Measurements from ENCODE around the gene TNFSF12. TPM values are rescaled to one million over a fixed set of nuclear protein-coding genes. Genes with fewer than 3 reads are reported as not detected.

TNFSF12 gene
- total and polyA plus RNA-seq, 8 donors = 6.1 to 199 (median 46.5) TPM

DNA sequence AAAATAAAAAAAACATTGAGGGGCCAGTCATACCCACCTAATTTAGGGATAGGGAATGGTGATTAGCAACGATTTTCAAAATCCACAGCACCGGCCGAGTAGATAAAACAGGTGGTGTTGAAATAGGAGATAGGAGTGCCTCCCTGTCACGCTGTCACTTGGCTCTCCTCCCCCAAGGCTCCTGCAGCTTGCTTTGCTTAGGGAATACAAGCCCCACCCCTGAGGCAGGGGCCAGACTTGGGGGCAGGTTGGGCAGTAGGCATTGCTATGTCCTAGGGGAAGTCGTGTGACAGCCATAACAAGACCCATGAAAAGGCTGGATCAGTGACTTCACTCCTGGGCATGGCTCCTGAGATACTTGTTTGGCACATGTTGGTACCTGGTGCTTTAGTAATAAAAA, 38.9 kb upstream of the TNFSF12 start:
- Histone ChIP-seq H3K4me3 (no peak overlapping the region), H3K9me3 (no peaks in the 10 kb centered on the region), H3K27ac (no peak overlapping the region), H3K27me3 (no peaks in the 10 kb centered on the region), H3K36me3 (peaks cover 83 to 97% (median 97%) of the 10 kb centered on the region in 4 donors), H3K4me1 (peaks cover 0 to 8% (median under 1%) of the 10 kb centered on the region in 4 donors)
- intact Hi-C loops (cut with DNase I; ENCODE audit: low total_unique reads) = loop anchor here (5.0 kb wide), 1 partner anchor 42 kb away; no protein-coding TSS in a partner anchor
- TF ChIP-seq POLR2AphosphoS5 (IDR thresholded peaks at IDR 0.05) (no peak), EP300 (IDR thresholded peaks at IDR 0.05) (no peak), POLR2A (IDR thresholded peaks at IDR 0.05) (no peak)
- TF ChIP-seq, protein P1, sequence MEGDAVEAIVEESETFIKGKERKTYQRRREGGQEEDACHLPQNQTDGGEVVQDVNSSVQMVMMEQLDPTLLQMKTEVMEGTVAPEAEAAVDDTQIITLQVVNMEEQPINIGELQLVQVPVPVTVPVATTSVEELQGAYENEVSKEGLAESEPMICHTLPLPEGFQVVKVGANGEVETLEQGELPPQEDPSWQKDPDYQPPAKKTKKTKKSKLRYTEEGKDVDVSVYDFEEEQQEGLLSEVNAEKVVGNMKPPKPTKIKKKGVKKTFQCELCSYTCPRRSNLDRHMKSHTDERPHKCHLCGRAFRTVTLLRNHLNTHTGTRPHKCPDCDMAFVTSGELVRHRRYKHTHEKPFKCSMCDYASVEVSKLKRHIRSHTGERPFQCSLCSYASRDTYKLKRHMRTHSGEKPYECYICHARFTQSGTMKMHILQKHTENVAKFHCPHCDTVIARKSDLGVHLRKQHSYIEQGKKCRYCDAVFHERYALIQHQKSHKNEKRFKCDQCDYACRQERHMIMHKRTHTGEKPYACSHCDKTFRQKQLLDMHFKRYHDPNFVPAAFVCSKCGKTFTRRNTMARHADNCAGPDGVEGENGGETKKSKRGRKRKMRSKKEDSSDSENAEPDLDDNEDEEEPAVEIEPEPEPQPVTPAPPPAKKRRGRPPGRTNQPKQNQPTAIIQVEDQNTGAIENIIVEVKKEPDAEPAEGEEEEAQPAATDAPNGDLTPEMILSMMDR (IDR thresholded peaks at IDR 0.05) = no peak
- 63 to 83% (median 70%) methylated on average over 5 of the region's 5 CpGs for WGBS, 5 donors
- DNase-seq = no peak

DNA sequence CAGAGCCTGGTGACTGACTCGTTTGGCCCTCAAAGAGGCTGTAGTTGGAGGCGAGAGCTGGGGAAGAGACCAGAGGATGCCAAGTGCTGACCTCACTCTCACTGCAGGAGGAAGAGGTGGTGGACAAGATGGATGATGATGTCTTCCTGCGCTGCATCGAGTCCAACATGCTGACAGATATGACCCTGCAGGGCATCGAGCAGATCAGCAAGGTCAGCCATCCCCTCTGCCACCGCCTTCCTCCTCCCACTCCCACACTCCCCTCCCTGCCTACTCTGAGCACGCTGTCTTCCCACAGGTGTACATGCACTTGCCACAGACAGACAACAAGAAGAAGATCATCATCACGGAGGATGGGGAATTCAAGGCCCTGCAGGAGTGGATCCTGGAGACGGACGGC, 37.8 kb upstream of the TNFSF12 start:
- H3K4me1 ChIP-seq = peaks cover 0 to 20% (median 4%) of the 10 kb centered on the region in 4 donors
- no peaks in the 10 kb centered on the region for H3K9me3 ChIP-seq
- no peak for DNase-seq
- H3K36me3 ChIP-seq = peaks cover 78 to 85% (median 85%) of the 10 kb centered on the region in 4 donors
- intact Hi-C loops (cut with DNase I; ENCODE audit: low total_unique reads) = loop anchor here (5.0 kb wide), 1 partner anchor 41 kb away; no protein-coding TSS in a partner anchor
- TF ChIP-seq EP300 (IDR thresholded peaks at IDR 0.05) = no peak
- TF ChIP-seq, protein P1 (IDR thresholded peaks at IDR 0.05) = no peak
- H3K27ac ChIP-seq = no peak overlapping the region
- 79 to 82% (median 80%) methylated on average over 10 of the region's 10 CpGs for WGBS, 5 donors
- H3K4me3 ChIP-seq = no peak overlapping the region
- H3K27me3 ChIP-seq = no peaks in the 10 kb centered on the region

DNA sequence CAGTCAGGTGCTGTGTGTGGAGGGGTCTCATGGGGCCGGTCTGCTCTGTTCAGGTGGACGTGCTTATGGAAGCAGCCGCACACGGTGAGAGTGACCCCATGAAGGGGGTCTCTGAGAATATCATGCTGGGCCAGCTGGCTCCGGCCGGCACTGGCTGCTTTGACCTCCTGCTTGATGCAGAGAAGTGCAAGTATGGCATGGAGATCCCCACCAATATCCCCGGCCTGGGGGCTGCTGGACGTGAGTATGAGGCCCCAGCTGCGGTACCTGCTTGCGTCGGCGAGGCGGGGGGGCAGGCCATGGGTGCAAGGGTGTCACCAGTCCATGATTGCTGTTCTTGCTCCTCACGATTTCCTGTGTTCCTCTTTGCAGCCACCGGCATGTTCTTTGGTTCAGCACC, 36.8 kb upstream of the TNFSF12 start:
- 85 to 92% (median 90%) methylated on average over 6 to 15 of the region's 15 CpGs for WGBS, 5 donors
- Histone ChIP-seq H3K4me1 (peaks cover 0 to 21% (median 4%) of the 10 kb centered on the region in 4 donors), H3K9me3 (no peaks in the 10 kb centered on the region), H3K36me3 (peaks cover 69 to 75% (median 75%) of the 10 kb centered on the region in 4 donors), H3K27me3 (no peaks in the 10 kb centered on the region), H3K27ac (no peak overlapping the region), H3K4me3 (no peak overlapping the region)
- TF ChIP-seq POLR2A (IDR thresholded peaks at IDR 0.05) = no peak
- TF ChIP-seq EP300 (IDR thresholded peaks at IDR 0.05) = no peak
- TF ChIP-seq, protein P1 (IDR thresholded peaks at IDR 0.05) = no peak
- no peak for TF ChIP-seq POLR2AphosphoS5 (IDR thresholded peaks at IDR 0.05)
- DNase-seq = no peak
- intact Hi-C loops (cut with DNase I; ENCODE audit: low total_unique reads) = loop anchor here (5.0 kb wide), 1 partner anchor 40 kb away; no protein-coding TSS in a partner anchor

DNA sequence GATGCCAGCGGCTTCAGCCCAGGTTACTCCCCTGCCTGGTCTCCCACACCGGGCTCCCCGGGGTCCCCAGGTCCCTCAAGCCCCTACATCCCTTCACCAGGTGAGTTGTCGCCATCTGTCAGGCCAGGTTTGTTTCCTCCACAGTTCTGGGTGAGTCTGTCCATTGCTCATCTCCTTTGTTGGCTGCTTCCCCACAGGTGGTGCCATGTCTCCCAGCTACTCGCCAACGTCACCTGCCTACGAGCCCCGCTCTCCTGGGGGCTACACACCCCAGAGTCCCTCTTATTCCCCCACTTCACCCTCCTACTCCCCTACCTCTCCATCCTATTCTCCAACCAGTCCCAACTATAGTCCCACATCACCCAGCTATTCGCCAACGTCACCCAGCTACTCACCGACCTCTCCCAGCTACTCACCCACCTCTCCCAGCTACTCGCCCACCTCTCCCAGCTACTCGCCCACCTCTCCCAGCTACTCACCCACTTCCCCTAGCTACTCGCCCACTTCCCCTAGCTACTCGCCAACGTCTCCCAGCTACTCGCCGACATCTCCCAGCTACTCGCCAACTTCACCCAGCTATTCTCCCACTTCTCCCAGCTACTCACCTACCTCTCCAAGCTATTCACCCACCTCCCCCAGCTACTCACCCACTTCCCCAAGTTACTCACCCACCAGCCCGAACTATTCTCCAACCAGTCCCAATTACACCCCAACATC, 35.9 kb upstream of the TNFSF12 start:
- intact Hi-C loops (cut with DNase I; ENCODE audit: low total_unique reads) = loop anchor here (5.0 kb wide), 1 partner anchor 39 kb away; no protein-coding TSS in a partner anchor
- DNase-seq = no peak
- TF ChIP-seq POLR2AphosphoS5 (IDR thresholded peaks at IDR 0.05) (no peak), POLR2A (IDR thresholded peaks at IDR 0.05) (no peak), EP300 (IDR thresholded peaks at IDR 0.05) (no peak)
- TF ChIP-seq, protein P1 (IDR thresholded peaks at IDR 0.05) = no peak
- H3K27ac ChIP-seq = no peak overlapping the region
- WGBS, 5 donors = 89 to 93% (median 91%) methylated on average over 20 of the region's 20 CpGs
- H3K9me3 ChIP-seq = no peaks in the 10 kb centered on the region
- peaks cover 0 to 21% (median 4%) of the 10 kb centered on the region in 4 donors for H3K4me1 ChIP-seq
- H3K36me3 ChIP-seq = peaks cover 62 to 67% (median 66%) of the 10 kb centered on the region in 4 donors
- H3K4me3 ChIP-seq = no peak overlapping the region
- no peaks in the 10 kb centered on the region for H3K27me3 ChIP-seq

All from stomach (tissue), 9 donors.